Measurements from ENCODE around the gene TMEM101. TPM values are rescaled to one million over a fixed set of nuclear protein-coding genes. Genes with fewer than 3 reads are reported as not detected.

The TMEM101 gene
- total RNA-seq, 1 donor from 2014 or later = 85.6 TPM

DNA sequence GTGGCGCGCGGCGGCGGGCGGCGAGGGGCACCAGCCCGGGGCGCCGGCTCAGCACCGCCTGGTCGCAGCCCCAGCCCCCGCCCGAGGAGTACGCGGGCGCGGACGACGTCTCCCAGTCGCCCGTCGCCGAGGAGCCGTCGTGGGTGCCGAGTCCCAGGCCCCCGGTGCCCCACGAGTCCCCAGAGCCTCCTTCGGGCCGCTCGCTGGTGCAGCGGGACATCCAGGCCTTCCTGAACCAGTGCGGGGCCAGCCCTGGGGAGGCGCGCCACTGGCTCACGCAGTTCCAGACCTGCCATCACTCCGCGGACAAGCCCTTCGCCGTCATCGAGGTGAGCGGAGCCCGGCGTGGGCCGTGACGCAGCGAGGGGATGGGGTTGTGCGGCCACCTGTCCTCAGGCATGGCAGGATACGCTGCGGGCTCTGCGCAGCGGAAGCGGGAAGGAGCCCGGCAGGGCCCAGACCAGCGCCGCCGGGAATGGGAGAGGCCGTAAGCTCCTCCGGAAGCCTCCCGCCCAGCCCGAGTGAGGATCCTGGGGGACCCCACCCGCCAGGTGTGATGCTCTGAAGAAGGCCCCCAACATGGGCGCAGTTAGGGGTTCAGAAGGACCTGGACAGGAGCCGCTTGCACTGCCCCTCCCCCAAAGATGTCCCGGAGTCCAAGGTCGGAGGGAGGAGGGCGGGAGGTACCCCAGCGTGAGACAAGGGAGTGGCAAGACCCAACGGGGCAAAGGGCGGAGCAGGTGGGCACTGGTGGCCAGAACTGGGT lies 9.8 kb downstream of the TMEM101 start:
- no peak for FAIRE-seq
- Histone ChIP-seq H3K36me3 (ENCODE audit: control insufficient read depth, insufficient read depth, low read length) (peaks cover 18% of the 10 kb centered on the region), H3K27me3 (ENCODE audit: control insufficient read depth, insufficient read depth, low read length) (no peaks in the 10 kb centered on the region), H3K4me3 (ENCODE audit: low read depth, low read length) (peak overlapping the region; percentile 70)
- DNase-seq (ENCODE audit: low read depth) = peak; percentile 50
- TF ChIP-seq, protein P1, sequence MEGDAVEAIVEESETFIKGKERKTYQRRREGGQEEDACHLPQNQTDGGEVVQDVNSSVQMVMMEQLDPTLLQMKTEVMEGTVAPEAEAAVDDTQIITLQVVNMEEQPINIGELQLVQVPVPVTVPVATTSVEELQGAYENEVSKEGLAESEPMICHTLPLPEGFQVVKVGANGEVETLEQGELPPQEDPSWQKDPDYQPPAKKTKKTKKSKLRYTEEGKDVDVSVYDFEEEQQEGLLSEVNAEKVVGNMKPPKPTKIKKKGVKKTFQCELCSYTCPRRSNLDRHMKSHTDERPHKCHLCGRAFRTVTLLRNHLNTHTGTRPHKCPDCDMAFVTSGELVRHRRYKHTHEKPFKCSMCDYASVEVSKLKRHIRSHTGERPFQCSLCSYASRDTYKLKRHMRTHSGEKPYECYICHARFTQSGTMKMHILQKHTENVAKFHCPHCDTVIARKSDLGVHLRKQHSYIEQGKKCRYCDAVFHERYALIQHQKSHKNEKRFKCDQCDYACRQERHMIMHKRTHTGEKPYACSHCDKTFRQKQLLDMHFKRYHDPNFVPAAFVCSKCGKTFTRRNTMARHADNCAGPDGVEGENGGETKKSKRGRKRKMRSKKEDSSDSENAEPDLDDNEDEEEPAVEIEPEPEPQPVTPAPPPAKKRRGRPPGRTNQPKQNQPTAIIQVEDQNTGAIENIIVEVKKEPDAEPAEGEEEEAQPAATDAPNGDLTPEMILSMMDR (IDR thresholded peaks at IDR 0.05; ENCODE audit: insufficient read depth, low read length, severe bottlenecking) = no peak

DNA sequence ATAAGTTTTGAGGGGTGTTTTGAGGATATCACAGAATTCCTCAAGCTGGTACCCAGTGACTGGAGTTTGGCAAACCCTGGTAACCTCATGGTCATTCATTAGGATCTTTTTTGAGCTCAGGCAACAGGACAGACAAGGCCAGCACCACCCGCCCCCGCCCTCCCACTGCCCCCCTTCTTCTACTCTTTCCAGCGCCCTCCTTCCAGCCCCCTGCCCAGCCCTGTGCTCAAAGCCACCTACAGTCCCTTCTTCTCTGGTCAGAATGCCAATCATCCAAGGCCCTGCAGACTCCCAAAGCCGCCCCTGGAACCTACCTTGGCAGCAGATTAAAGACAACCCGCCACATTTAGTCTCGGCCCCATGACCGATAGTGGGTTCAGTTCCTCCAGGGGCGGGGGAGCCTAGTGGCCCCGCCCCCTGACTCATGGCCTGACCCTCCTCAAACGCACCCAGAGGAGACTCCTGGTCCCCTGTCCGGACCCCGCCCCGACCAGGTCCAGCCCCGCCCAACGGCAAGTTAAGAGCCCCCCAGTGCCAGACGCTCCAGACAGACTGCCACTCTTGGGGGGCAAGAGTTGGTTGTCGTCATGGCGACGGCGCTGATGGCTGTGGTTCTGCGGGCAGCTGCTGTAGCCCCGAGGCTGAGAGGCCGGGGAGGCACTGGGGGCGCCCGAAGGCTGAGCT lies 10.5 kb downstream of the TMEM101 start, which contains the start of gene NAGS:
TSS of gene NAGS (plus strand) at position 546 of the 684 bp plus-strand sequence. CDS start at position 588, 42 bp downstream.
- TF ChIP-seq, protein P1 (IDR thresholded peaks at IDR 0.05; ENCODE audit: insufficient read depth, low read length, severe bottlenecking) = no peak
- H3K36me3 ChIP-seq (ENCODE audit: control insufficient read depth, insufficient read depth, low read length) = peaks cover 13% of the 10 kb centered on the region
- H3K4me3 ChIP-seq (ENCODE audit: low read depth, low read length) = peak within 1 kb of the TSS; percentile 70
- FAIRE-seq (no peak), DNase-seq (ENCODE audit: low read depth) (peak; percentile 39)
- H3K27me3 ChIP-seq (ENCODE audit: control insufficient read depth, insufficient read depth, low read length) = no peaks in the 10 kb centered on the region

DNA sequence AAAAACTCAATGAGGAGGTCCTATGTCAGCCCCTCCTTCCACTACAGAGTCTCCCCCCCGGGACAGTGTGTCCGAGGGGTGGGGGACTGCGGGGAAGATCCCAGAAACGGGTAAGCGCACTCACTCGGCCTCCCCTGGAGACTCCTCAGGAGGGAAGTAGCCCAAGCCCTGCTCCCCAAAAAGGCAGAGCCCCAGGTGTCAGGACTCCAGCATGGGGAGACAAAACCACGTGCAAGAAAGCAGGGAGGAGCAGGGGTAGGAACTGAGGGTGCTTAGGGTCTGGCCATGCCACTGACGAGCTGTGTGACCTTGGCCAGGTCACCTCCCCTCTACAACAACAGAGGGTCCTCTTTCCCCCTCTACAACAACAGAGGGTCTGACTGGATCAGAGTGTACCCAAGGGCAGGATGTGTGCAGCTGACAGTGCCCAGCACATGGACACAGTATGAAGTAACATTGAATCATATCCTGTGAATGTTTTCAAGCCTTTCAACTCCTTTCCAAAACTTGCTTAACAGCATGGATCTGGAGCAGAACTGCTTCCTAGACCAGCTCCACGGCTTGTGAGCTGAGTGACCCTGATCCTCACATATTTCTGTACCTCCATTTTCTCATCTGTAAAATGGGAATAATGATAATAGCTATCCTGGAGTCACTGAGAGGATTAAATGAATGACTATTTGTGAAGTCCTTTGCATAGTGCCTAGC lies 12.5 kb downstream of the TMEM101 start:
- TF ChIP-seq, protein P1 (IDR thresholded peaks at IDR 0.05; ENCODE audit: insufficient read depth, low read length, severe bottlenecking) = no peak
- DNase-seq (ENCODE audit: low read depth) (peak; percentile 90), FAIRE-seq (peak; percentile 66)
- Histone ChIP-seq H3K27me3 (ENCODE audit: control insufficient read depth, insufficient read depth, low read length) (no peaks in the 10 kb centered on the region), H3K4me3 (ENCODE audit: low read depth, low read length) (no peak overlapping the region), H3K36me3 (ENCODE audit: control insufficient read depth, insufficient read depth, low read length) (no peaks in the 10 kb centered on the region)

DNA sequence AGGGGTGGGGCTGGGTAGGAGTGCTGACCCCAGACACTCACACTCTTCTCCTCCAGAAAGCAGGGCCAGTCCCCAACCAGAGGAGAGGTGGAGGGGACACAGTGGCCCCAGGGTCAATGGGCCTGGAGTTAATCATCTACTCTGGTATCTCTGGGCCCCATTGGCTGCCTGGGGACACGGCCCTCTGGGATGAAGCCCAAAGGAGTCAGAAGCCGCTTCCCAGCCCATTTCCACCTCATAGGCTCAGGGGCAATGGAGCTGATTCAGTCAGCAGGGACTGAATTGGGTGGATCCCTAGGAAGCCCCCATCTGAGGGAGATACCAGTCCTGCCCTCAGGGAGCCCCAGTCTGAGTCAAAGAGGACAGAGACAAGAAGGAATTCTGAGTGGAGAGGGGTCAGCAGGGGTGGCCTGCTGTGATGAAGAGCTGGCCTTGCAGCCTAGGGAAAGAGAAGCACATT lies 13.3 kb downstream of the TMEM101 start:
- no peaks in the 10 kb centered on the region for H3K36me3 ChIP-seq (ENCODE audit: control insufficient read depth, insufficient read depth, low read length)

DNA sequence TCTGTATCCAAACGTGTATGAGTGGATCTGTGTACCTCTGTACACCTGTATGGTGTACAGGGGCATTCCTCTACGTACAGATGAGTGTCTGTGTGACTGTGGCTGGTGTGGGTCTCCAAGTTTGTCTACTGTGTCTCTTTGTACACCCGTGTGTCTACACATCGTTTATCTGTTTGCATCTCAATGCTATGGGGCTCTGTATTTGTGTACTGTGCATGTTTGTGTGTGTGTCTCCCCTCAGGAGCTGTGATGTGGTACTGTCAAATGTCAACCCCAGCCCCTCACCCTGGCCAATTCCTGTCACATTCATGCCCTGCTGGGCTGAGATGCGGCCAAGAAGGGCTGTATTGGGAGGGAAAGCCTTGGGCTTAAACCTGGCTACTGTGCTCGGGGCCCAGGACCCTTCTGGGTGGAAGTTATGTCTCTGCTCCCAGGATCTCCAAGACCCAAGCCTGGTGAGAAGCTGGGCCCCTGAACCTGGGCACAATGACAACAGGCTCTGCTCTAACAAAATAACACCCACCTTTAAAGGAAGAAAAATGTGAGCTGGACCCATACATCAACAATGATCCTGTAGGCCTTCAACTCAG lies 13.8 kb downstream of the TMEM101 start:
- H3K36me3 ChIP-seq (ENCODE audit: control insufficient read depth, insufficient read depth, low read length) = no peaks in the 10 kb centered on the region
- H3K4me3 ChIP-seq (ENCODE audit: low read depth, low read length) = no peak overlapping the region
- no peak for FAIRE-seq
- TF ChIP-seq, protein P1 (IDR thresholded peaks at IDR 0.05; ENCODE audit: insufficient read depth, low read length, severe bottlenecking) = no peak
- DNase-seq (ENCODE audit: low read depth) = no peak
- H3K27me3 ChIP-seq (ENCODE audit: control insufficient read depth, insufficient read depth, low read length) = no peaks in the 10 kb centered on the region

More for the DNA sequence above, 13.3 kb downstream of the TMEM101 start:
- no peak for FAIRE-seq
- Histone ChIP-seq H3K27me3 (ENCODE audit: control insufficient read depth, insufficient read depth, low read length) (no peaks in the 10 kb centered on the region), H3K4me3 (ENCODE audit: low read depth, low read length) (no peak overlapping the region)
- TF ChIP-seq, protein P1 (IDR thresholded peaks at IDR 0.05; ENCODE audit: insufficient read depth, low read length, severe bottlenecking) = no peak
- DNase-seq (ENCODE audit: low read depth) = no peak

Data from bronchial epithelial cell (primary cell).